GM18517 (cell line): ENCODE data around the gene SLC25A25.

ENCODE experiments used
- ATAC-seq: cut with Tn5 transposase; IDR thresholded peaks from one replicate; pipeline ENCODE4 v1.9.1; 2021; ENCODE audit warnings: mild to moderate bottlenecking, moderate library complexity; ENCODE audit not compliant: unreplicated experiment

Gene SLC25A25

GRCh38 chr9:128096616-128097536 is 28.8 kb downstream of the SLC25A25 start:
- ATAC-seq = no peak

GRCh38 chr9:128097543-128098296 is 29.7 kb downstream of the SLC25A25 start:
- no peak for ATAC-seq

- ATAC-seq = no peak
Observed at GRCh38 chr9:128098297-128099230, 30.5 kb downstream of the SLC25A25 start.

GRCh38 chr9:128099231-128099931 is 31.3 kb downstream of the SLC25A25 start:
- no peak for ATAC-seq

GRCh38 chr9:128099932-128100491 is 32.0 kb downstream of the SLC25A25 start:
- ATAC-seq = no peak

GRCh38 chr9:128100581-128100980 is 32.5 kb downstream of the SLC25A25 start:
- no peak for ATAC-seq

GRCh38 chr9:128101231-128101661 is 33.2 kb downstream of the SLC25A25 start:
- no peak for ATAC-seq

- no peak for ATAC-seq
Observed at GRCh38 chr9:128101690-128102089, 33.7 kb downstream of the SLC25A25 start.

- no peak for ATAC-seq
Observed at GRCh38 chr9:128102196-128102595, 34.2 kb downstream of the SLC25A25 start.

GRCh38 chr9:128102861-128103588 is 35.0 kb downstream of the SLC25A25 start:
- no peak for ATAC-seq

- ATAC-seq = no peak
Observed at GRCh38 chr9:128103589-128103962, 35.5 kb downstream of the SLC25A25 start.

- ATAC-seq = no peak
Observed at GRCh38 chr9:128104171-128104618, 36.2 kb downstream of the SLC25A25 start.

GRCh38 chr9:128105538-128106175 is 37.6 kb downstream of the SLC25A25 start:
- ATAC-seq = no peak

- no peak for ATAC-seq
Observed at GRCh38 chr9:128106181-128106939, 38.3 kb downstream of the SLC25A25 start.

GRCh38 chr9:128106940-128107467 is 39.0 kb downstream of the SLC25A25 start:
- ATAC-seq = no peak

- ATAC-seq = no peak
Observed at GRCh38 chr9:128107468-128108268, 39.6 kb downstream of the SLC25A25 start.
